Transverse colon (tissue), 3 donors: ENCODE data around the gene XYLT1.

Source experiments
- CTCF ChIP-seq, 5 experiments: fragments of 200-600 bp in 3 of 5; fragments of 450-650 bp in 2 of 5; sonication (generic) in 3 of 5; IDR thresholded peaks; 1 replicate in 2 of 5; 2 replicates in 3 of 5; pipeline ENCODE4 v1.5.1; 2016 to 2017; ENCODE audit warnings: antibody characterized with exemption in 5 of 5, inconsistent platforms in 3 of 5, mild to moderate bottlenecking in 2 of 5, moderate library complexity in 1 of 5
- EP300 ChIP-seq: sonication (generic); formaldehyde crosslinking; IDR thresholded peaks from one replicate; pipeline ENCODE4 v1.6.1; 2017; ENCODE audit warnings: antibody characterized with exemption, low read depth
- POLR2A ChIP-seq: fragments of 450-650 bp; IDR thresholded peaks from one replicate; pipeline ENCODE4 v1.6.1; 2016; ENCODE audit warnings: antibody characterized with exemption, mild to moderate bottlenecking, moderate library complexity

- TF ChIP-seq EP300 (no peak), CTCF (IDR thresholded peaks at IDR 0.05) (no peak), POLR2A (no peak)
These were observed 40.6 kb upstream of the XYLT1 start for GRCh38 chr16:17511340-17511739.
